HCT116 (cell line): ENCODE measurements around the gene NFXL1.
A peak's percentile ranks its signal among the peaks of the same experiment; 100 is the strongest.

ENCODE experiments used
- CBX3 ChIP-seq: IDR thresholded peaks from 2 replicates; pipeline ENCODE4 v1.6.1; 2012; ENCODE audit warnings: low read depth
- CTCF ChIP-seq, 3 experiments: fragments of 200-600 bp in 1 of 3; sonication (generic) in 1 of 3; IDR thresholded peaks in 2 of 3; conservative IDR thresholded peaks in 1 of 3; 2 replicates each; pipeline ENCODE4 v1.5.1; 2012 to 2017; ENCODE audit warnings: low read depth in 2 of 3, low read length in 2 of 3, antibody characterized with exemption in 1 of 3, borderline replicate concordance in 1 of 3, control low read depth in 1 of 3, mild to moderate bottlenecking in 1 of 3, mixed read lengths in 1 of 3, mixed run types in 1 of 3, moderate library complexity in 1 of 3; ENCODE audit not compliant: insufficient read depth in 1 of 3
- EGR1 ChIP-seq: IDR thresholded peaks from 2 replicates; pipeline ENCODE4 v1.6.1; 2012; ENCODE audit warnings: low read depth
- EZH2 ChIP-seq: fragments of 200-600 bp; sonication (generic); IDR thresholded peaks from 2 replicates; pipeline ENCODE4 v1.6.1; 2017; ENCODE audit warnings: antibody characterized with exemption, mixed run types
- MAX ChIP-seq: IDR thresholded peaks from 2 replicates; pipeline ENCODE4 v1.6.1; 2012
- POLR2A ChIP-seq: IDR thresholded peaks from 2 replicates; pipeline ENCODE4 v1.7.0; 2011; ENCODE audit warnings: borderline replicate concordance; ENCODE audit not compliant: insufficient read depth, insufficient read length; ENCODE audit errors: extremely low read depth
- POLR2AphosphoS5 ChIP-seq: IDR thresholded peaks from 2 replicates; pipeline ENCODE4 v1.6.1; 2011; ENCODE audit warnings: mild to moderate bottlenecking, low read depth, low read length, moderate library complexity
- RAD21 ChIP-seq: IDR thresholded peaks from 2 replicates; pipeline ENCODE4 v1.6.1; 2012; ENCODE audit warnings: low read depth, mild to moderate bottlenecking
- REST ChIP-seq: IDR thresholded peaks from 2 replicates; pipeline ENCODE4 v1.6.1; 2012; ENCODE audit warnings: low read depth
- SP1 ChIP-seq: IDR thresholded peaks from 2 replicates; pipeline ENCODE4 v1.6.1; 2012; ENCODE audit warnings: low read depth
- SRF ChIP-seq: IDR thresholded peaks from 2 replicates; pipeline ENCODE4 v1.6.1; 2012; ENCODE audit warnings: low read depth

GRCh38 chr4:47926667-47927258, 12.4 kb upstream of the NFXL1 start:
- TF ChIP-seq CTCF (IDR thresholded peaks at IDR 0.05 in 2 of 3, conservative IDR thresholded peaks at IDR 0.05 in 1 of 3; ENCODE audit: borderline replicate concordance in 1 of 3, insufficient read depth in 1 of 3, low read depth in 2 of 3, low read length in 2 of 3) (peak; percentile 39 to 82 (median 80); a peak in 5 of 6 replicates), MAX (no peak), SRF (no peak), EGR1 (no peak), POLR2AphosphoS5 (no peak), SP1 (no peak), POLR2A (no peak), EZH2 (no peak), RAD21 (peak; percentile 50), REST (peak; percentile 36), CBX3 (no peak; the same call in 1 of the 2 replicates)
